DND-41 (cell line): ENCODE results near the gene CDIPT.

ENCODE experiments used
- ATAC-seq: fragments of 200-7000 bp; cut with Tn5 transposase; 3 replicates; pipeline ENCODE4 v1.9.1; 2021; ENCODE audit warnings: low read depth; ENCODE audit not compliant: insufficient read depth
- DNase-seq: peaks from one replicate; pipeline ENCODE4 v3.0.0-alpha.2; 2020
- H2AFZ ChIP-seq: 2 replicates; pipeline ENCODE4 v1.6.0; 2012; ENCODE audit warnings: low read depth, low read length
- H3K27ac ChIP-seq: 2 replicates; pipeline ENCODE4 v1.5.1; 2012; ENCODE audit warnings: low read length, inconsistent platforms
- H3K27me3 ChIP-seq: fragments of 200-600 bp; sonication (generic); 2 replicates; pipeline ENCODE4 v1.6.0; 2012; ENCODE audit warnings: low read length, mild to moderate bottlenecking, inconsistent platforms; ENCODE audit not compliant: insufficient read depth, poor library complexity
- H3K36me3 ChIP-seq: 2 replicates; pipeline ENCODE4 v1.5.1; 2012; ENCODE audit warnings: low read length, inconsistent platforms; ENCODE audit not compliant: insufficient read depth
- H3K4me1 ChIP-seq: 2 replicates; pipeline ENCODE4 v1.5.1; 2012; ENCODE audit warnings: mild to moderate bottlenecking, low read length; ENCODE audit not compliant: insufficient read depth
- H3K4me2 ChIP-seq: 2 replicates; pipeline ENCODE4 v1.6.0; 2012; ENCODE audit warnings: mild to moderate bottlenecking, moderate library complexity, low read length, inconsistent platforms; ENCODE audit not compliant: insufficient read depth
- H3K4me3 ChIP-seq, 2 experiments: fragments of 200-600 bp in 1 of 2; shearing (Covaris generic) in 1 of 2; 2 replicates each; pipeline ENCODE4 v1.5.1; 2012 to 2016; ENCODE audit warnings: inconsistent platforms in 2 of 2, low read length in 2 of 2, mild to moderate bottlenecking in 2 of 2, low read depth in 1 of 2, moderate library complexity in 1 of 2
- H3K79me2 ChIP-seq: 2 replicates; pipeline ENCODE4 v1.6.0; 2012; ENCODE audit warnings: low read length, inconsistent platforms; ENCODE audit not compliant: insufficient read depth
- H3K9ac ChIP-seq: 2 replicates; pipeline ENCODE4 v1.6.0; 2012; ENCODE audit warnings: low read depth, mild to moderate bottlenecking, inconsistent platforms, low read length, moderate library complexity
- H3K9me3 ChIP-seq: 2 replicates; pipeline ENCODE4 v1.5.1; 2012; ENCODE audit warnings: low read length, moderate library complexity, mild to moderate bottlenecking, inconsistent platforms; ENCODE audit not compliant: insufficient read depth, severe bottlenecking
- H4K20me1 ChIP-seq: 2 replicates; pipeline ENCODE4 v1.6.0; 2012; ENCODE audit warnings: low read length; ENCODE audit not compliant: insufficient read depth
- EZH2 ChIP-seq: IDR thresholded peaks from 3 replicates; pipeline ENCODE4 v1.6.1; 2012; ENCODE audit warnings: borderline replicate concordance, low read depth, mild to moderate bottlenecking, moderate library complexity, low read length, inconsistent platforms; ENCODE audit not compliant: severe bottlenecking
- TF ChIP-seq, protein P1 (sequence below): IDR thresholded peaks from 2 replicates; pipeline ENCODE4 v1.5.1; 2012; ENCODE audit warnings: borderline replicate concordance, low read length, moderate library complexity, mild to moderate bottlenecking; ENCODE audit not compliant: poor library complexity, severe bottlenecking; ENCODE audit errors: extremely low read depth

Gene CDIPT

DNA sequence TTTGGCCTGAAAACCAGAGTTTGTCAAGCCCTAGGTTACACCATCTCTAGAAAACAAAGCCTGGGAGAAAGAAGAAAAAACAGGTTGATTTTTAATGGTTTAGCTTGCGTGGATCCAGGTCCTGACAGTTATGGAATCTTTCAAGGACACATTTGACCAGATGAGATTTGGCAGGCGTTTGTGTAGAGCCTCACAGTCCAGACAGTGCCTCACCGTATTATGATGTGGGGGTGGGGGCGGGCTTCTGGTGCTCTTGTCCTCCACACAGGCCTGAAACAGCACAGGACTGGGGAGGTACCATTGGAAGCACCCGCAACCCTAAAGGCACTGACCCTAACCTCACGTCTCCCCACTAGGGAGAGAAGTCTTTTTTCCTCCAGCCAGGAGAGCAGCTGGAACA is 23.2 kb downstream of the CDIPT start:
- DNase-seq = no peak
- no peaks in the 10 kb centered on the region for H4K20me1 ChIP-seq
- no peak overlapping the region for H3K9ac ChIP-seq
- H3K4me1 ChIP-seq = no peaks in the 10 kb centered on the region
- ATAC-seq = no peak
- no peak overlapping the region for H3K4me2 ChIP-seq
- H3K79me2 ChIP-seq = no peaks in the 10 kb centered on the region
- H3K4me3 ChIP-seq = no peak overlapping the region
- H3K27me3 ChIP-seq = no peaks in the 10 kb centered on the region
- TF ChIP-seq, protein P1, sequence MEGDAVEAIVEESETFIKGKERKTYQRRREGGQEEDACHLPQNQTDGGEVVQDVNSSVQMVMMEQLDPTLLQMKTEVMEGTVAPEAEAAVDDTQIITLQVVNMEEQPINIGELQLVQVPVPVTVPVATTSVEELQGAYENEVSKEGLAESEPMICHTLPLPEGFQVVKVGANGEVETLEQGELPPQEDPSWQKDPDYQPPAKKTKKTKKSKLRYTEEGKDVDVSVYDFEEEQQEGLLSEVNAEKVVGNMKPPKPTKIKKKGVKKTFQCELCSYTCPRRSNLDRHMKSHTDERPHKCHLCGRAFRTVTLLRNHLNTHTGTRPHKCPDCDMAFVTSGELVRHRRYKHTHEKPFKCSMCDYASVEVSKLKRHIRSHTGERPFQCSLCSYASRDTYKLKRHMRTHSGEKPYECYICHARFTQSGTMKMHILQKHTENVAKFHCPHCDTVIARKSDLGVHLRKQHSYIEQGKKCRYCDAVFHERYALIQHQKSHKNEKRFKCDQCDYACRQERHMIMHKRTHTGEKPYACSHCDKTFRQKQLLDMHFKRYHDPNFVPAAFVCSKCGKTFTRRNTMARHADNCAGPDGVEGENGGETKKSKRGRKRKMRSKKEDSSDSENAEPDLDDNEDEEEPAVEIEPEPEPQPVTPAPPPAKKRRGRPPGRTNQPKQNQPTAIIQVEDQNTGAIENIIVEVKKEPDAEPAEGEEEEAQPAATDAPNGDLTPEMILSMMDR = no peak
- TF ChIP-seq EZH2 = no peak
- no peak overlapping the region for H2AFZ ChIP-seq
- H3K9me3 ChIP-seq = no peaks in the 10 kb centered on the region
- no peaks in the 10 kb centered on the region for H3K36me3 ChIP-seq
- H3K27ac ChIP-seq = no peak overlapping the region

- H3K4me2 ChIP-seq = no peak overlapping the region
- H2AFZ ChIP-seq = no peak overlapping the region
- H3K9me3 ChIP-seq = no peaks in the 10 kb centered on the region
- no peaks in the 10 kb centered on the region for H3K79me2 ChIP-seq
- H3K27me3 ChIP-seq = no peaks in the 10 kb centered on the region
- DNase-seq (no peak), ATAC-seq (no peak)
- no peaks in the 10 kb centered on the region for H3K36me3 ChIP-seq
- H4K20me1 ChIP-seq = no peaks in the 10 kb centered on the region
- no peak overlapping the region for H3K27ac ChIP-seq
- no peak overlapping the region for H3K9ac ChIP-seq
- H3K4me1 ChIP-seq = no peaks in the 10 kb centered on the region
- no peak for TF ChIP-seq EZH2
- TF ChIP-seq, protein P1 = no peak
- H3K4me3 ChIP-seq = no peak overlapping the region
These were observed 25.2 kb downstream of the CDIPT start for GRCh38 chr16:29837841-29838240.

DNA sequence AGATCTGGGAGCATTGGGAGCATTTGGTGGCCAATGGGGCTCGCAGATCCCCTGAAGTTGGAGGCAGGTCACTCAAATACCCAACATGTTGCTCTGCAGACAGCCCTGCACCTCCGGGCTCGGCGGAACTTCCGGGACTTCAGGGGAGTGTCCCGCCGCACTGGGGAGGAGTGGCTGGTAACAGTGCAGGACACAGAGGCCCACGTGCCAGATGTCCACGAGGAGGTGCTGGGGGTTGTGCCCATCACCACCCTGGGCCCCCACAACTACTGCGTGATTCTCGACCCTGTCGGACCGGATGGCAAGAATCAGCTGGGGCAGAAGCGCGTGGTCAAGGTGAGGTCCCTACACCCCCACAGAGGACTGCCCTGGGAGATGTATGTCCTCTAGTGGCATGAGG is 26.4 kb downstream of the CDIPT start:
- H4K20me1 ChIP-seq = no peaks in the 10 kb centered on the region
- no peak overlapping the region for H3K27ac ChIP-seq
- no peak overlapping the region for H2AFZ ChIP-seq
- no peak overlapping the region for H3K4me3 ChIP-seq
- ATAC-seq (no peak), DNase-seq (no peak)
- TF ChIP-seq, protein P1 = no peak
- TF ChIP-seq EZH2 = no peak
- H3K36me3 ChIP-seq = no peaks in the 10 kb centered on the region
- H3K4me1 ChIP-seq = no peaks in the 10 kb centered on the region
- no peak overlapping the region for H3K4me2 ChIP-seq
- no peak overlapping the region for H3K9ac ChIP-seq
- no peaks in the 10 kb centered on the region for H3K79me2 ChIP-seq
- H3K9me3 ChIP-seq = no peaks in the 10 kb centered on the region
- no peaks in the 10 kb centered on the region for H3K27me3 ChIP-seq

DNA sequence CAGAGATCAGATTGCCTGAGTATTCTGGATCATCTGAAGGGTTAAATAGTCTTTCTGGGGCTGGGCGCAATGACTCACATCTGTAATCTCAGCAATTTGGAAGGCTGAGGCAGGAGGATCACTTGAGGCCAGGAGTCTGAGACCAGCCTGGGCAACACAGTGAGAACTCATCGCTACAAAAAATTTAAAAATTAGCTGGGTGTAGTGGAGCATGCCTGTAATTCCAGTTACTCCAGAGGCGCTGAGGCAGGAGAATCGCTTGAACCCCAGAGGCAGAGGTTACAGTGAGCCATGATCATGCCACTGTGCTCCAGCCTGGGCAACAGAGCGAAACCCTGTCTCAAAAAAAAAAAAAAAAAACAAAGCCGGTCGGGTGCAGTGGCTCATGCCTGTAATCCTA is 27.1 kb downstream of the CDIPT start:
- Histone ChIP-seq H3K4me1 (no peaks in the 10 kb centered on the region), H4K20me1 (no peaks in the 10 kb centered on the region), H3K4me3 (no peak overlapping the region), H3K79me2 (no peaks in the 10 kb centered on the region), H3K27ac (no peak overlapping the region), H3K27me3 (no peaks in the 10 kb centered on the region), H2AFZ (no peak overlapping the region), H3K9me3 (no peaks in the 10 kb centered on the region), H3K9ac (no peak overlapping the region), H3K4me2 (no peak overlapping the region), H3K36me3 (no peaks in the 10 kb centered on the region)
- DNase-seq (no peak), ATAC-seq (no peak)
- no peak for TF ChIP-seq EZH2
- TF ChIP-seq, protein P1 = no peak
